KOPT-K1 (cell line): Measurements from ENCODE around the gene KLHL36.

ENCODE experiments used
- H3K27ac ChIP-seq: fragments of 200-600 bp; sonication (generic); 2 replicates; pipeline ENCODE4 v1.5.1; 2016; ENCODE audit warnings: antibody characterized with exemption, mild to moderate bottlenecking, low read depth, low read length; ENCODE audit not compliant: poor library complexity, severe bottlenecking
- H3K36me3 ChIP-seq: fragments of 200-600 bp; sonication (generic); 2 replicates; pipeline ENCODE4 v1.5.1; 2017; ENCODE audit warnings: antibody characterized with exemption, mild to moderate bottlenecking, low read length, moderate library complexity; ENCODE audit not compliant: insufficient read depth
- H3K9me3 ChIP-seq: fragments of 200-600 bp; sonication (generic); 2 replicates; pipeline ENCODE4 v1.5.1; 2017; ENCODE audit warnings: antibody characterized with exemption, low read length, mild to moderate bottlenecking; ENCODE audit not compliant: insufficient read depth, poor library complexity, severe bottlenecking

Gene KLHL36

DNA sequence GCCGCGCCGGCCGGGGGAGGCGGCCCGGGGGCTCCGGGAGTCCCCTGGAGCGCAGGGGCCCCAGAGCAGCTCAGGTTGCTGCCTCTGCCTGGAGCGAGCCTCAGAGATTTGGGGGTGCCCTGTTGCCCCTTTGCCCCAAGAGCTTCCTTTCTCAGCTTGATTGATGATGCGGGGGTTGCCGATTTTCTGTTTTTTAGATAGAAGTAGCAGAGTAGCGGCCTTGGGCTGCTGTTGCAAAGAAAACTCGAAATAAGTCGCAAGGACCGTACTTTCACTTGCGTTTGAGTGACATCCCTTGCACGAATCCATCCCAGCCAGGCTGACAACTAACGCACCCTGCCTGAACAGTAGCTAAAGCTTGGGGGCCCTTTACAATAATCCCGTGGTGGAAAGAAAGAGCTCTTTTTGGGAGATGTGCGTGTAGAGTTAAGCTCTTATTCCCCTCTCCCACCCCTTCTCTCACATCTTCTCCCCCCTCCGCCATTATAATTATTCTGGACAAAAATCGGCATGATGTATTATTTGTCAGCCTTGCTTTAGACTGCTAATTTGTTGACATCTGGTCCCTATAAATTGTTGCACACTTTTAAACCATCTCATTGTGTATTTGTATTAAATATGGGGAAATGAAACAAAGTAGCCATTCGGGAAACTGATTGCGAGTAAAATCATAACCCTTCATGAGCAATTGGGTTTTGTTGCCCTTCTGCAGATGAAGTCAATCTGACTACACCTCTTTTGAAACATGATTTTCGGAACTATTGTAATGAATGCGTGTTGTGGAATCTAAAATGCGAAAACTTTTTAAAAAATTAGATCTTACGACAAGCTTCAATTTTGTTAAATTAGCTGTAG, 52.4 kb downstream of the KLHL36 start:
- peaks cover 7% of the 10 kb centered on the region; the same call in 1 of the 2 replicates for H3K36me3 ChIP-seq
- H3K27ac ChIP-seq: peak overlapping the region; percentile 83
- no peaks in the 10 kb centered on the region for H3K9me3 ChIP-seq

DNA sequence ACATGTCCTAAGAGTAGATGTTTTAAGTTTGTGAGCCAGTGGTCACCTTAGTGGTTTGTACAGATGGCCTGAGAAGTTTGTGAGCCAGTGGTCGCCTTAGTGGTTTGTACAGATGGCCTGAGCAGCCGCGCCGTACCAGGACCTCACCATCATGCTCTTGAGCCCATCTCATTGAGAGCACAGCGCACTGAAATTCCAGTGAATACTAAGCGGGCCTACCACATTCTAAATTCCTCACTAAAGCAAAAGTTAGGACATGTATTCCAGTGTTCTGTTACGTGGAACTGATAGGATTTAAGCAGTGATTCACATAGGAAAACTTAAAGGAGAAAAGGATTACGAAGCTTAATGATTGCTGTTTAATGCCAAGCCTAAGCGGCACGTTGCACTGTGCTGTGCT, 55.4 kb downstream of the KLHL36 start:
- H3K9me3 ChIP-seq: no peaks in the 10 kb centered on the region
- H3K36me3 ChIP-seq: peaks cover 13% of the 10 kb centered on the region; the same call in 1 of the 2 replicates
- H3K27ac ChIP-seq: no peak overlapping the region

DNA sequence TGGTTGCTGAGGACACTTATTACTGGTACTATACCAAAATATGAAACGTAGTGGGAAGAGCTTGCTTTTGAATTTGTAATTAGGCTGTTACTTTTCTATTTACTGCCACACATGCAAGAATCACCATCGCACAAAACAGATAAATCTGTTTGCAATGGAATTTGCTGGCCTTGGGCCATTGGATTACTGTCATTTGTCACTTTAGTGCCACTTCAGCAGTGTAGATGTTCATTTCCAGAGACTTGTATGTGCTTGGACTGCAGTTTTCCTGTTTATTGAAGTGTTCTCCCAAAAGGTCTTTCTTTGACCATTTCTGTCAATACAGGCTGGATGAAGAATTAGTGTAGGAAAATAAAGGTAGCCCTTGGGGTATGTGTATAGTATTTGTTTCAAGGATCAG, 55.9 kb downstream of the KLHL36 start:
- Histone ChIP-seq H3K27ac (no peak overlapping the region), H3K9me3 (no peaks in the 10 kb centered on the region)

DNA sequence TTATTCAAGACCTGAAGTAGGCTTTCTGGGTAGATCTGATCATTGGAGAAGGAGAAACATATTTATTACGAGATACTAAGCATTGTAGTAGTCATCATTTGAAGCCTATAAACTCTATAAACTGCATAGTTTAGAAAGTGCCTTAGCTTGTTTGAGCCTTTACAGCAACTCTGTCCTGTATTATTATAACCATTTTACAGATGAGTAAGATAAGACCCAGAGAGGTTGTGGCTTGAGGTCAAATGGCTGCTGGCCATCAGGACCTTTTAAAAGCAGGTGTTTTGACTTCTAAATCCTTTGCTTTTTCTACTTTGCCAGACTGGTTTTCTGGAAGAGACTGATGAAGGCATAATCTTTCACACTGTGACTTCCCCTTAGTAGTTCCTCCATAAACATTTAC, 58.5 kb downstream of the KLHL36 start:
- Histone ChIP-seq H3K27ac (no peak overlapping the region), H3K36me3 (peaks cover 43% of the 10 kb centered on the region), H3K9me3 (no peaks in the 10 kb centered on the region)

More for the DNA sequence above, 55.9 kb downstream of the KLHL36 start:
- peaks cover 19% of the 10 kb centered on the region; the same call in 1 of the 2 replicates for H3K36me3 ChIP-seq

DNA sequence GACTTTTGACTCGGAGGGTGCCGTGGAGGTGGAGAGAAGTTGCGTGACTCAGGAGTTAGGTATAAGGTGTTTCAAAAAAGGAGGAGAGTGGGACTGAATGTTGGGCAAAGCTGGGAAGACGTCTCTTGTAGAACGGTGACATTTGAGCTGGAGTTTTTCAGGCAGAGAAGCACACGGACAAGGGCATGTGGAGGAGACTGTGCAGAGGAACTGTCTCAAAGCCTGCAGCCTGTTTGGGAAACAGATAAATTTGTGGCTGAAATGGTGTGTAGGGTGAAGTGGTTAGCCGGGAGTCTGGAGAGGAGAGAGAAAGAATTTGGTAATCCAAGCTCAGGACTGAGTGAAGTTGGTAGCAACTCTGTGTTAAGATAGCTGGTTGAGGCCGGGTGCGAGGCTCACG, 61.3 kb downstream of the KLHL36 start:
- Histone ChIP-seq H3K36me3 (peaks cover 58% of the 10 kb centered on the region), H3K9me3 (no peaks in the 10 kb centered on the region)

DNA sequence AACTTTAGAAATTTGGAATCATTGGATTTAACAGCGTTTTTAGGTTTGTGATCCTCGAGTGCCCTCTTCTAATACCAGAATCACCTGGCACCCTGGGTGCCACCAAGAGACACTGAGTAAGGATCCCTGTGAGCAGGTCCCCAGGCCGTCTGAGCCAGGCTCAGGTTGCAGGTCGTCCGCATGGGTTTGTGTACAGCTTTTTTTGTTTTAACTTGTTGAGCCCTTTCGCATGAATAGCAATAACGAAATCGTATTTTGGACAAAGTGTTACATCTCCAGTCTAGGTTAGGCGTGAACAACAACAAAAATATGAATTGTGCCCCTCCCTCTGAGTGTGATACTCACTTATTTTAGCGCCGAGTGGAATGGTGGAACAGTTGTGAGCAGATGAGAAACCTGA, 62.4 kb downstream of the KLHL36 start:
- Histone ChIP-seq H3K27ac (no peak overlapping the region), H3K36me3 (peaks cover 53% of the 10 kb centered on the region), H3K9me3 (no peaks in the 10 kb centered on the region)

More for the DNA sequence above, 61.3 kb downstream of the KLHL36 start:
- no peak overlapping the region for H3K27ac ChIP-seq
